ENCODE data around the gene UCMA. TPM values are rescaled to one million over a fixed set of nuclear protein-coding genes. Genes with fewer than 3 reads are reported as not detected.
"Not testable (repeated sequence)": the region's sequence is repeated elsewhere in the genome, so short reads cannot be mapped to it uniquely, and the experiment has no call there.

The UCMA gene
- polyA plus RNA-seq, 5 donors, result 0.29 to 0.41 (median 0.37) TPM; not detected in 2

GRCh38 chr10:13234736-13235135, 562 bp upstream of the UCMA start:
- not testable (repeated sequence) for DNase-seq

GRCh38 chr10:13233358-13233757, 816 bp downstream of the UCMA start:
- no peak for DNase-seq

GRCh38 chr10:13231808-13232207, 2.4 kb downstream of the UCMA start:
- no peak for DNase-seq

GRCh38 chr10:13231190-13231589, 3.0 kb downstream of the UCMA start:
- DNase-seq, result no peak

- DNase-seq, result no peak
Measured at GRCh38 chr10:13227031-13227430, 7.1 kb downstream of the UCMA start.

GRCh38 chr10:13225601-13226000, 8.6 kb downstream of the UCMA start:
- DNase-seq, result no peak

- no peak for DNase-seq
Measured at GRCh38 chr10:13224210-13224995, 9.8 kb downstream of the UCMA start.

GRCh38 chr10:13223241-13223640, 10.9 kb downstream of the UCMA start:
- DNase-seq, result no peak

- DNase-seq, result no peak
Measured at GRCh38 chr10:13222566-13222965, 11.6 kb downstream of the UCMA start.

- no peak for DNase-seq
Measured at GRCh38 chr10:13222151-13222550, 12.0 kb downstream of the UCMA start.

GRCh38 chr10:13221572-13221971, 12.6 kb downstream of the UCMA start:
- no peak for DNase-seq

GRCh38 chr10:13219685-13220670, 14.2 kb downstream of the UCMA start:
- DNase-seq, result no peak

GRCh38 chr10:13218878-13219277, 15.3 kb downstream of the UCMA start:
- no peak for DNase-seq

GRCh38 chr10:13213163-13213562, 21.0 kb downstream of the UCMA start:
- no peak for DNase-seq

GRCh38 chr10:13206546-13207443, 27.4 kb downstream of the UCMA start:
- peak; percentile 23 to 32 for DNase-seq

GRCh38 chr10:13206091-13206490, 28.1 kb downstream of the UCMA start:
- DNase-seq, result no peak

- no peak for DNase-seq
Measured at GRCh38 chr10:13201132-13201531, 33.0 kb downstream of the UCMA start.

- DNase-seq, result no peak
Measured at GRCh38 chr10:13195016-13195415, 39.2 kb downstream of the UCMA start.

- no peak for DNase-seq
Measured at GRCh38 chr10:13193637-13194036, 40.5 kb downstream of the UCMA start.

- no peak for DNase-seq
Measured at GRCh38 chr10:13191362-13191761, 42.8 kb downstream of the UCMA start.

- peak in 1 of 2 donors; percentile 40 for DNase-seq
Measured at GRCh38 chr10:13190816-13191215, 43.4 kb downstream of the UCMA start.

GRCh38 chr10:13189961-13190360, 44.2 kb downstream of the UCMA start:
- DNase-seq, result peak; percentile 78 to 87
